Activated T-cell treated with anti-CD3 and anti-CD28 coated beads, Interleukin-2, amount 50 U/mL, for 72 hours (primary cell): Measurements from ENCODE around the gene GRN. TPM values are rescaled to one million over a fixed set of nuclear protein-coding genes. Genes with fewer than 3 reads are reported as not detected.
A peak's percentile ranks its signal among the peaks of the same experiment; 100 is the strongest.
"Not testable (repeated sequence)": the region's sequence is repeated elsewhere in the genome, so short reads cannot be mapped to it uniquely, and the experiment has no call there.

ENCODE experiments used
- ATAC-seq, 2 donors: fragments of 150-1000 bp; cut with Tn5 transposase; replicated peaks in 1 of 2; 2 replicates each; pipeline ENCODE4 v1.10.0; 2021; ENCODE audit warnings: moderate library complexity in 2 of 2, mild to moderate bottlenecking in 1 of 2
- DNase-seq, 2 donors: peaks; one replicate each; pipeline ENCODE4 v3.0.0; 2021 to 2022; ENCODE audit warnings: mixed read lengths in 1 of 2
- H3K27ac Mint-ChIP-seq: one replicate; pipeline ENCODE4 v1.8.0; 2022; ENCODE audit warnings: mild to moderate bottlenecking, moderate library complexity, mixed read lengths
- H3K27me3 Mint-ChIP-seq: one replicate; pipeline ENCODE4 v1.8.0; 2022; ENCODE audit warnings: low read depth, mixed read lengths
- H3K36me3 Mint-ChIP-seq, 2 donors: one replicate each; pipeline ENCODE4 v1.8.0; 2022; ENCODE audit warnings: mixed read lengths in 2 of 2, mild to moderate bottlenecking in 1 of 2; ENCODE audit not compliant: insufficient read depth in 2 of 2
- H3K4me1 Mint-ChIP-seq: one replicate; pipeline ENCODE4 v1.8.0; 2022; ENCODE audit warnings: low read depth, mixed read lengths
- H3K4me3 Mint-ChIP-seq, 2 donors: one replicate each; pipeline ENCODE4 v1.8.0; 2022; ENCODE audit warnings: mild to moderate bottlenecking in 2 of 2, mixed read lengths in 2 of 2, moderate library complexity in 2 of 2
- H3K9me3 Mint-ChIP-seq, 2 donors: one replicate each; pipeline ENCODE4 v1.8.0; 2022; ENCODE audit warnings: mixed read lengths in 2 of 2
- total RNA-seq, 2 donors: library from RNA; stranded (reverse); gene quantifications; one replicate each; pipeline ENCODE4 v1.2.3, GENCODE V29; 2022

Gene GRN
- total RNA-seq, 2 donors from 2014 or later = 57.8 to 58.7 TPM

DNA sequence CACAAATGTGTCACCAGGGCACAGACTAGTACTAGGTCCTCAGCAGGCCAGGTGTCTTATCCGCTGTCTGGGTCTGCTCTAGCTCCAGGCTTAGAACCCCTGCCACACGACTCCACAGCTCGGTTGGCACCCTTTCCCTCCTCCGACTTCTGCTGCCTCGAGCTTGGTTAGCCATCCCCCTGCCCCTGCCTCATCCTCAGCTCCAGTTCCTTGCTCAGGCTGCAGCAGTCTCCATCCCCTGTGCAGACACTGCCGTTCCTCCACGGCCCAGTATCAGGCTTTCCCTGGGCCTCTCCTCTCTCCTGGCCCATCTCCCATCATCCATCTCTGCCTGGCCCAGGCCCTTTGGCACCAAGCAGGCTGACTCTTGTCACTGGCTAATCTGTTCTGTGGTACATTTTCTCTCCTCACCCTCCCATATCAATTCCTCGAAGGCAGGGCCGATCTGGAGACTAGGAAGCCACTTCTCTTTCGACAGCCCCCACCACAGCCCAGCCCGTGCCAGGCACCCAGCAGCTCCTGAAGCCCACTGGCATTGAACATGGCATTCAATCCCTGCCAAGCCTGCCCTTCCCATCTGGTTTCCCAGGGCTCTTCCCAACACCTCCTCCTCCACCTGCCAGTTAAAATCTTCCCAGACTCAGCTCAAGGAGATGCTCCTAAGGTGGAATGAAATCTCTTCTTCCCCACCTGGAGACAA lies 1.4 kb upstream of the GRN start:
- peaks cover 30% of the 10 kb centered on the region for H3K4me1 Mint-ChIP-seq
- H3K27ac Mint-ChIP-seq = no peak overlapping the region
- H3K4me3 Mint-ChIP-seq = peak overlapping the region in 1 of 2 donors; percentile 1
- H3K9me3 Mint-ChIP-seq = no peaks in the 10 kb centered on the region
- H3K27me3 Mint-ChIP-seq = no peaks in the 10 kb centered on the region
- no peaks in the 10 kb centered on the region for H3K36me3 Mint-ChIP-seq
- ATAC-seq (no peak), DNase-seq (no peak)

DNA sequence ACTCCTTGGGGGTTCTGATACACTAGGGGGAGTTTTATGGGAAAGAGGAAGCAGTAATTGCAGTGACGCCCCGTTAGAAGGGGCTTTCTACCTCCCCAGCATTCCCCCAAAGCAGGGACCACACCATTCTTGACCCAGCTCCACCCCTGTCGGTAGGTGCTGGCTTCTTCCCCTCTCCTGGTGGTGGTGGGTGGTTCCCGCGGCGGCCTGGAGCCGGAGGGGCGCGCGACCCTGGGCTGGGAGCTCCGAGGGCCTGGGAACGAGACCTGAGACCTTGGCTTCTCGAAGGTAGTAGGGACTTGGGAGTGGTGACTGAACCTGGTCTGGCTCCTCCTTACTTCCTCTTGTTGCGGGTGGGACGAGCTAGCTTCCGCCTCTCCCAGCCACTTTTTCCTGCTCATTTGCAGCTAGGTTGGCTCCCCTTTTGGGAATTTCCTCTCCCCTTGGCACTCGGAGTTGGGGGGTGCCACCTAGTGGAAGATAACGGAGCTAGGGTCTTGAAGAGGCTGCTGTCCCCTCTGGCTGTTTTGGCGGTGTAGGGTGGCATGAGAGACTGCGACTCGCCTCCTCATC lies 438 bp downstream of the GRN start:
- Mint-ChIP-seq H3K27me3 (no peaks in the 10 kb centered on the region), H3K36me3 (no peaks in the 10 kb centered on the region), H3K4me3 (peak overlapping the region; percentile 83 to 96), H3K4me1 (peaks cover 30% of the 10 kb centered on the region), H3K27ac (peak overlapping the region; percentile 47), H3K9me3 (no peaks in the 10 kb centered on the region)
- ATAC-seq (peak; percentile 34 to 36), DNase-seq (peak; percentile 47 to 60)

DNA sequence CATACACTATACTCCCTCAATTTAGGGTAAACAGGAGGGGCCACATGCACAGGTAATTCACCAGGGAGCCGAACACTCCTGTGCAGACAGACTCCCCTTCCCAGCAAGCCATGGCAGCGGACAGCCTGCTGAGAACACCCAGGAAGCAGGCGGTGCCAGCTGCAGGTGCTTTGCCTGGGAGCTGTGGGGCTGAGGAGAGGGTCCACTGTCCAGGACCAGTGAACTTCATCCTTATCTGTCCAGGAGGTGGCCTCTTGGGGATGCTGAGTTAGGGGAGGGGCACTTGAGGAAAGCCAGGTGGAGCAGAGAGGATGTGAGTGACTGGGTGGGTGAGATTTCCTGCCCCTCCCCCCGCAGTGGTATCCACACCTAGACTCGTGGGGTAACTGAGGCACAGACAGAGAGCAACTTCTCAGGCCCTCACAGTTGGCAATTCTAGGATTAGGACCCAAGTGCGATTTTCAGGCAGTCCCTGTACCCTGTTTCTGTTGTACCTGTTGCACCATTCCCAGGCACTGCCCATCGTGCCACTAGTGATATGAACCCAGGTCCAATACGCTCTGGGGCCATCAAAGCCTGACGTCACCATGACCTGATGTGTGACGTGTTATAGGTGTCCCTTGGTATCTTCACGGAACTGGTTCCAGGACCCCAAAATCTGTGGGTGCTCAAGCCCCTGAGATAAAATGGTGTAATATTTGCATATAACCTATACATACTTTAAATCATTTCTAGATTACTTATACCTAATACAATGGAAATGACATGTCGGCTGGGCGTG lies 1.2 kb downstream of the GRN start:
- Mint-ChIP-seq H3K4me3 (peak overlapping the region; percentile 83 to 96), H3K9me3 (no peaks in the 10 kb centered on the region), H3K27me3 (no peaks in the 10 kb centered on the region), H3K4me1 (peaks cover 30% of the 10 kb centered on the region), H3K27ac (no peak overlapping the region), H3K36me3 (no peaks in the 10 kb centered on the region)
- no peak for ATAC-seq
- DNase-seq = no peak

DNA sequence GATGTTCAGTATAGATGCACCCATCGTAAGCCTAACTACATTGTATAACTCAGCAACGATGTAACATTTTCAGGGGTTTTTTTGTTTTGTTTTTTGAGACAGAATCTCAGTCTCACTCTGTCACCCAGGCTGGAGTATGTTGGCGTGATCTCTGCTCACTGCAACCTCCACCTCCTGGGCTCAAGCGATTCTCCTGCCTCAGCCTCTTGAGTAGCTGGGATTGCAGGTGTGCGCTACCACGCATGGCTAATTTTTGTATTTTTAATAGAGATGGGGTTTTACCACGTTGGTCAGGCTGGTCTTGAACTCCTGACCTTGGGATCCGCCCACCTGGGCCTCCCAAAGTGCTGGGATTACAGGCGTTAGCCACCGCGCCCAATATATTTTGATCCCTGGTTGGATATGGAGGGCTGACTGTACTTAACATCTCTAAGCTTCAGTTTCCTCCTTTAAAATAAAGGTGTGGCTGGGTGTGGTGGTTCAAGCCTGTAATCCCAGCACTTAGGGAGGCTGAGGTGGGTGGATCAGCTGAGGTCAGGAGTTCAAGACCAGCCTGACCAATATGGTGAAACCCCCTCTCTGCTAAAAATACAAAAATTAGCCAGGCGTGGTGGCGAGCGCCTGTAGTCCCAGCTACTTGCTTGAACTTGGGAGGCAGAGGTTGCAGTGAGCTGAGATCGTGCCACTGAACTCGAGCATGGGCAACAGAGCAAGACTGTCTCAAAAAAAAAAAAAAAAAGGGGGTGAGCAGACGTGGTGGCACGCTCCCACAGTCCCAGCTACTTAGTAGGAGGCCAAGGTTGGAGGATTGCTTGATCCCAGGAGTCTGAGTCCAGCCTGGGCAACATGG lies 2.3 kb downstream of the GRN start:
- not testable (repeated sequence) for H3K27me3 Mint-ChIP-seq, DNase-seq, H3K36me3 Mint-ChIP-seq, H3K4me3 Mint-ChIP-seq, H3K9me3 Mint-ChIP-seq, ATAC-seq, H3K27ac Mint-ChIP-seq
- peaks cover 30% of the 10 kb centered on the region for H3K4me1 Mint-ChIP-seq

DNA sequence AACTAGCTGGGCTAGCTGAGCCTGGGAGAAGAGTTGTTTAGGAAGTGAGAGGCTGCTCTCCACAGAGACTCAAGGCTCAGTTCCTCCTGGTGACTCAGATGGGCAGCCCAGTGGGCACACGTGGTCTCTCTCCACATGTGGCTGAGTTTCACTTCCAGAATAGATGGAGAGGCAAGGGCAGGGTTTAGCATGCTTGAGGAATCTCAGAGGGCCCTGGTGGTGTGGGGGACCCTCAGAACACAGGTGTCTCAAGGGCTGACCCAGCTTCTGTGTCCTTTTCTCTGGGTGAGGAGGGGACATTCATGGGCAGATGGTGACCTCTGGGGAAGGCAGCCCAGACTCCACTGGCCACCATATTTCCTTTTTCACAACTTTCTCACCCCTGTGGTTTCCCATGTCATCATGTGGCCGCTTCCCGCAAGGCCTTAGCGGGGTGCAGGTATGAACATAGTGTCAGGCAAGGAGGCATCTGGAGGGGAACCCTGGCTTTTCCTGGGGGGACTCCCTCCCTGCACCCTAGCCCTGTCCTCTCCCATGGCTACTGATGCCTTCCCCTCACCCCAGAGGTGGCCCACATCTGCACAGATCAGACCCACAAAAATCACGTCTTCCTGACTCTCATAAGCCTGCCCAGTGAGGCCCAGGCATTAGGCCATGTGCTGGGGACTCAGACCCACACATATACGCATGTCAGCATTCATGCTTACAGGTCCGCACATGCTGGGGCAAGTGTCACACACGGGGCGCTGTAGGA lies 3.3 kb downstream of the GRN start:
- Mint-ChIP-seq H3K9me3 (no peaks in the 10 kb centered on the region), H3K27me3 (no peaks in the 10 kb centered on the region), H3K4me1 (peaks cover 30% of the 10 kb centered on the region), H3K4me3 (no peak overlapping the region), H3K36me3 (peaks cover 0 to 3% of the 10 kb centered on the region in 2 donors), H3K27ac (no peak overlapping the region)
- ATAC-seq (no peak), DNase-seq (no peak)

DNA sequence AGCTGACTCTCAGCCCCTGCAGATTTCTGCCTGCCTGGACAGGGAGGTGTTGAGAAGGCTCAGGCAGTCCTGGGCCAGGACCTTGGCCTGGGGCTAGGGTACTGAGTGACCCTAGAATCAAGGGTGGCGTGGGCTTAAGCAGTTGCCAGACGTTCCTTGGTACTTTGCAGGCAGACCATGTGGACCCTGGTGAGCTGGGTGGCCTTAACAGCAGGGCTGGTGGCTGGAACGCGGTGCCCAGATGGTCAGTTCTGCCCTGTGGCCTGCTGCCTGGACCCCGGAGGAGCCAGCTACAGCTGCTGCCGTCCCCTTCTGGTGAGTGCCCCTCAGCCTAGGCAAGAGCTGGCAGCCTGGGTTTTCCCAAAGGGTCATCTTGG lies 3.9 kb downstream of the GRN start:
- Mint-ChIP-seq H3K36me3 (peaks cover 0 to 3% of the 10 kb centered on the region in 2 donors), H3K27ac (no peak overlapping the region), H3K4me3 (no peak overlapping the region), H3K9me3 (no peaks in the 10 kb centered on the region), H3K27me3 (no peaks in the 10 kb centered on the region), H3K4me1 (peaks cover 29% of the 10 kb centered on the region)
- DNase-seq (no peak), ATAC-seq (no peak)

DNA sequence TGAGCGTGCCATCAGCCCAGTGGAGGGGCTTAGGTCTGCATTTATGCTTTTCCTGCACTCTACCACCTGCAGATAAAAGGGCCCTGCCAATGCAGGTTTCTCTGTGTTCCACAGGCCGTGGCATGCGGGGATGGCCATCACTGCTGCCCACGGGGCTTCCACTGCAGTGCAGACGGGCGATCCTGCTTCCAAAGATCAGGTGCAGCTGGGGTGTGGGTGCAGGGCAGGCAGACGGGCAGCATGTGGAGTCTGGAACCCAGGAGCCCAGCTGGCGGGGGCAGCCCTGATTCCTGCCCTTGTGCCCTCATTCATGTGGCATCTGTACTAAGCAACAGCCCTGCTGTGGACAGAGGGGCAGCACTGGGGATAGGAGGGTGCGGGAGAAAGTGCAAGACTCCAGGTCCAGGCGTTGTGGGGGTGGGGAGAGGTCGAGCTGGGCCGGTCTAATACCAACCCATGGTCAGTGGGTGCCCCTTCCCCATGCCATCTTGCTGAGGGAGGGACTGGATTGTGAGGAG lies 4.5 kb downstream of the GRN start:
- Mint-ChIP-seq H3K36me3 (peaks cover 0 to 3% of the 10 kb centered on the region in 2 donors), H3K27ac (no peak overlapping the region), H3K4me1 (peaks cover 23% of the 10 kb centered on the region), H3K4me3 (no peak overlapping the region), H3K27me3 (no peaks in the 10 kb centered on the region), H3K9me3 (no peaks in the 10 kb centered on the region)
- ATAC-seq = no peak
- DNase-seq = no peak

DNA sequence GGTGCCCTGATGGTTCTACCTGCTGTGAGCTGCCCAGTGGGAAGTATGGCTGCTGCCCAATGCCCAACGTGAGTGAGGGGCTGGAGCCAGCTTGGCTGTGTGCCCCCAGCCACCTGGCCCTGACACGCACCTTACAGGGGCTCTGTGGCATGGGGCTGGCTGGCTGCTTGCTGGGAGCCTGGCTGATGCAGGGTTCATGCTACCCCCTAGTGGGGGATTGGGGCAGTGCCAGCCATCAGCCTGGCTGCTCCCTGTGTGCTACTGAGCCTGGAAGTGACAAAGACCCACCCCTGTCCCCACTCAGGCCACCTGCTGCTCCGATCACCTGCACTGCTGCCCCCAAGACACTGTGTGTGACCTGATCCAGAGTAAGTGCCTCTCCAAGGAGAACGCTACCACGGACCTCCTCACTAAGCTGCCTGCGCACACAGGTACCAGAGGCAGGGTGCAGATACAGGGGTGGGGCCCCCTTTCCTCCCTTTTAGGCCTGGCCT lies 5.7 kb downstream of the GRN start:
- no peaks in the 10 kb centered on the region for H3K27me3 Mint-ChIP-seq
- peak; percentile 69 to 72 for ATAC-seq
- no peak overlapping the region for H3K27ac Mint-ChIP-seq

DNA sequence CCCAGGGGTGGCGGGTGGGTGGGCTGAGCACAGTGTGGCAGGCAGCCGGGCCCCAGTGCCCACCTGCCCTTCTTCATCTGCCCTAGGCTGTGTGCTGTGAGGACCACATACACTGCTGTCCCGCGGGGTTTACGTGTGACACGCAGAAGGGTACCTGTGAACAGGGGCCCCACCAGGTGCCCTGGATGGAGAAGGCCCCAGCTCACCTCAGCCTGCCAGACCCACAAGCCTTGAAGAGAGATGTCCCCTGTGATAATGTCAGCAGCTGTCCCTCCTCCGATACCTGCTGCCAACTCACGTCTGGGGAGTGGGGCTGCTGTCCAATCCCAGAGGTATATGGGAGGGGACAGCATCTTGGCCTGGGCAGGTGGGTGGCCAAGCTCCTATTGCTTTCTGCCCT lies 6.4 kb downstream of the GRN start:
- no peak for ATAC-seq
- Mint-ChIP-seq H3K4me3 (no peak overlapping the region), H3K36me3 (peaks cover 0 to 3% of the 10 kb centered on the region in 2 donors), H3K27ac (no peak overlapping the region), H3K9me3 (no peaks in the 10 kb centered on the region), H3K27me3 (no peaks in the 10 kb centered on the region), H3K4me1 (peaks cover 8% of the 10 kb centered on the region)
- DNase-seq = no peak

More for the DNA sequence above, 5.7 kb downstream of the GRN start:
- Mint-ChIP-seq H3K9me3 (no peaks in the 10 kb centered on the region), H3K4me3 (no peak overlapping the region), H3K36me3 (peaks cover 0 to 3% of the 10 kb centered on the region in 2 donors), H3K4me1 (peaks cover 14% of the 10 kb centered on the region)
- peak; percentile 78 to 82 for DNase-seq

DNA sequence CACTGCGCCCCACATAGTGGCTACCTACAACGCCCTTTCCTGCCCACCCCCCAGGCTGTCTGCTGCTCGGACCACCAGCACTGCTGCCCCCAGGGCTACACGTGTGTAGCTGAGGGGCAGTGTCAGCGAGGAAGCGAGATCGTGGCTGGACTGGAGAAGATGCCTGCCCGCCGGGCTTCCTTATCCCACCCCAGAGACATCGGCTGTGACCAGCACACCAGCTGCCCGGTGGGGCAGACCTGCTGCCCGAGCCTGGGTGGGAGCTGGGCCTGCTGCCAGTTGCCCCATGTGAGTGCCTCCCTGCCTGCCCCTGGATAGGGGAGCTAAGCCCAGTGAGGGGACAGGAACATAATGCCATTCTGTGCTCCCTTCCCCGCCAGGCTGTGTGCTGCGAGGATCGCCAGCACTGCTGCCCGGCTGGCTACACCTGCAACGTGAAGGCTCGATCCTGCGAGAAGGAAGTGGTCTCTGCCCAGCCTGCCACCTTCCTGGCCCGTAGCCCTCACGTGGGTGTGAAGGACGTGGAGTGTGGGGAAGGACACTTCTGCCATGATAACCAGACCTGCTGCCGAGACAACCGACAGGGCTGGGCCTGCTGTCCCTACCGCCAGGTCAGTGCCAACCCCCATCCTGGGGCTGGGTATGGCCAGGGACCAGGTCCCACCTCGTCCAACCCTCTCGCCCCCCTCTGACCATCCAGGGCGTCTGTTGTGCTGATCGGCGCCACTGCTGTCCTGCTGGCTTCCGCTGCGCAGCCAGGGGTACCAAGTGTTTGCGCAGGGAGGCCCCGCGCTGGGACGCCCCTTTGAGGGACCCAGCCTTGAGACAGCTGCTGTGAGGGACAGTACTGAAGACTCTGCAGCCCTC lies 7.1 kb downstream of the GRN start:
- peaks cover 0 to 3% of the 10 kb centered on the region in 2 donors for H3K36me3 Mint-ChIP-seq
- H3K4me3 Mint-ChIP-seq = peak overlapping the region in 1 of 2 donors; percentile 64
- ATAC-seq = no peak

DNA sequence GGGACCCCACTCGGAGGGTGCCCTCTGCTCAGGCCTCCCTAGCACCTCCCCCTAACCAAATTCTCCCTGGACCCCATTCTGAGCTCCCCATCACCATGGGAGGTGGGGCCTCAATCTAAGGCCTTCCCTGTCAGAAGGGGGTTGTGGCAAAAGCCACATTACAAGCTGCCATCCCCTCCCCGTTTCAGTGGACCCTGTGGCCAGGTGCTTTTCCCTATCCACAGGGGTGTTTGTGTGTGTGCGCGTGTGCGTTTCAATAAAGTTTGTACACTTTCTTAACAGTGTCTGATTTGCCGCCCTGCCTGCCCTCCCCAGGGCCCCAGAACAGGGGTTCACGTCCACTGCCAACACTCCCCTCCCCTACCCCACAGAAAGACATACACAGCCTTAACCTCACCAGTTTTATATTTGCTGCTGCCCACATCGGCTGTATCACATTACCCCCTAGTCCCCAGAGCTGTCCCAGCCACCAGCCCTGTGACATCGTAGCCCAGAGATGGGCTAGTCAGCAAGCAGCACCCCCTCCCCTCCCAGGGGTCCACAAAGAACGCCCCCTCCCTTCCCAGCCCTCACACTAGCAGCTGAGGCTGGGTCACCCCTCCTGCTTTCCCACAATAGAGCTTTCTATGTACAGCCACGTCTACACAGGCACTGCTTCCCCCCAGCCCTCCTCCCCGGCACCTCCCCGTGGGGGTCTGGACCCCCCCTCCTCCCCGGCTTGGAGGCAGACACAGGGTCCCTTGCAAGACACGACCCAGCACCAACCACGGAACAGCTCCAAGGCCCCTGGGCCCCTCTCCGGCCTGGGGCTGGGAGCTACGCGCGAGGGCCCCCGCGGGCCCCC lies 7.9 kb downstream of the GRN start:
- no peak overlapping the region for H3K27ac Mint-ChIP-seq
- no peak for DNase-seq
- H3K27me3 Mint-ChIP-seq = no peaks in the 10 kb centered on the region
- no peaks in the 10 kb centered on the region for H3K9me3 Mint-ChIP-seq
- ATAC-seq = no peak
- H3K36me3 Mint-ChIP-seq = peaks cover 0 to 3% of the 10 kb centered on the region in 2 donors
- H3K4me1 Mint-ChIP-seq = peaks cover 8% of the 10 kb centered on the region
- H3K4me3 Mint-ChIP-seq = peak overlapping the region; percentile 39 to 64

More for the DNA sequence above, 7.1 kb downstream of the GRN start:
- Mint-ChIP-seq H3K27ac (no peak overlapping the region), H3K4me1 (peaks cover 8% of the 10 kb centered on the region), H3K9me3 (no peaks in the 10 kb centered on the region), H3K27me3 (no peaks in the 10 kb centered on the region)
- no peak for DNase-seq
